SK-N-SH (cell line): Measurements from ENCODE around the gene LEKR1.

Source experiments
- EZH2phosphoT487 ChIP-seq: fragments of 200-600 bp; sonication (generic); IDR thresholded peaks from 2 replicates; pipeline ENCODE4 v1.6.1; 2017; ENCODE audit warnings: low read depth, mixed run types, mild to moderate bottlenecking, antibody characterized with exemption, moderate library complexity, borderline replicate concordance
- GATA2 ChIP-seq: sonication (generic); formaldehyde crosslinking; IDR thresholded peaks from 2 replicates; pipeline ENCODE4 v1.5.0; 2020; ENCODE audit warnings: mild to moderate bottlenecking, missing genetic modification reagents
- POLR2AphosphoS5 ChIP-seq: IDR thresholded peaks from 2 replicates; pipeline ENCODE4 v1.6.1; 2012; ENCODE audit warnings: low read depth, low read length
- RXRA ChIP-seq: IDR thresholded peaks from 2 replicates; pipeline ENCODE4 v1.4.0; 2012; ENCODE audit warnings: low read depth, mild to moderate bottlenecking, borderline replicate concordance
- SMC3 ChIP-seq: IDR thresholded peaks from 2 replicates; pipeline ENCODE4 v1.6.1; 2012; ENCODE audit warnings: low read depth, low read length, improper control_type of control experiment
- TCF12 ChIP-seq: IDR thresholded peaks from 2 replicates; pipeline ENCODE4 v1.4.0; 2012
- TF ChIP-seq, protein P1 (sequence below): fragments of 200-600 bp; sonication (generic); IDR thresholded peaks from 2 replicates; pipeline ENCODE4 v1.6.1; 2017; ENCODE audit warnings: antibody characterized with exemption, mild to moderate bottlenecking, moderate library complexity
- TF ChIP-seq, protein P2 (sequence below): IDR thresholded peaks from 2 replicates; pipeline ENCODE4 v1.6.1; 2012; ENCODE audit warnings: mild to moderate bottlenecking, low read depth, low read length, moderate library complexity
- TF ChIP-seq, protein P3 (sequence below): IDR thresholded peaks from 2 replicates; pipeline ENCODE4 v1.4.0; 2012; ENCODE audit warnings: low read depth, borderline replicate concordance
- TF ChIP-seq, protein P4 (sequence below): IDR thresholded peaks from 2 replicates; pipeline ENCODE4; 2012

DNA sequence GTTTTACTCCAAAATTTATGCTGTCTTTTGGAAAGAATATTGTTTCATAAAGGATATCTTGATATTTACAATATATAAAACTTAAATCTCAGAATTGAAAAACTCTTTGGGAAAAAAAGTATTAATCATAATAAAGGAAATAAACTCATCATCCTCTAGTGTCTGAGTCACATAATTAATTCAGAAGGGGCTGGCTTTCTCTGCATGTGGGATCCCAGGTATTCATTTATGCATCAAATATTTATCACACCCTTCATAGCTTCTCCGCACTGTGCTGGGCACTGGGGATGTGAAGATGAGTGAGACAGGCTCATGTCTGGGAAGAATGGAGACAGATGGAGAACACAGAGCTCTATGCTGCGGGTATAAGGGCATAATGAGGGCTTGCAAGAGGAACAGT, 268.1 kb downstream of the LEKR1 start:
- TF ChIP-seq, protein P1, sequence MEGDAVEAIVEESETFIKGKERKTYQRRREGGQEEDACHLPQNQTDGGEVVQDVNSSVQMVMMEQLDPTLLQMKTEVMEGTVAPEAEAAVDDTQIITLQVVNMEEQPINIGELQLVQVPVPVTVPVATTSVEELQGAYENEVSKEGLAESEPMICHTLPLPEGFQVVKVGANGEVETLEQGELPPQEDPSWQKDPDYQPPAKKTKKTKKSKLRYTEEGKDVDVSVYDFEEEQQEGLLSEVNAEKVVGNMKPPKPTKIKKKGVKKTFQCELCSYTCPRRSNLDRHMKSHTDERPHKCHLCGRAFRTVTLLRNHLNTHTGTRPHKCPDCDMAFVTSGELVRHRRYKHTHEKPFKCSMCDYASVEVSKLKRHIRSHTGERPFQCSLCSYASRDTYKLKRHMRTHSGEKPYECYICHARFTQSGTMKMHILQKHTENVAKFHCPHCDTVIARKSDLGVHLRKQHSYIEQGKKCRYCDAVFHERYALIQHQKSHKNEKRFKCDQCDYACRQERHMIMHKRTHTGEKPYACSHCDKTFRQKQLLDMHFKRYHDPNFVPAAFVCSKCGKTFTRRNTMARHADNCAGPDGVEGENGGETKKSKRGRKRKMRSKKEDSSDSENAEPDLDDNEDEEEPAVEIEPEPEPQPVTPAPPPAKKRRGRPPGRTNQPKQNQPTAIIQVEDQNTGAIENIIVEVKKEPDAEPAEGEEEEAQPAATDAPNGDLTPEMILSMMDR, result no peak
- no peak for TF ChIP-seq POLR2AphosphoS5
- no peak for TF ChIP-seq EZH2phosphoT487
- TF ChIP-seq TCF12, result no peak
- TF ChIP-seq, protein P2, sequence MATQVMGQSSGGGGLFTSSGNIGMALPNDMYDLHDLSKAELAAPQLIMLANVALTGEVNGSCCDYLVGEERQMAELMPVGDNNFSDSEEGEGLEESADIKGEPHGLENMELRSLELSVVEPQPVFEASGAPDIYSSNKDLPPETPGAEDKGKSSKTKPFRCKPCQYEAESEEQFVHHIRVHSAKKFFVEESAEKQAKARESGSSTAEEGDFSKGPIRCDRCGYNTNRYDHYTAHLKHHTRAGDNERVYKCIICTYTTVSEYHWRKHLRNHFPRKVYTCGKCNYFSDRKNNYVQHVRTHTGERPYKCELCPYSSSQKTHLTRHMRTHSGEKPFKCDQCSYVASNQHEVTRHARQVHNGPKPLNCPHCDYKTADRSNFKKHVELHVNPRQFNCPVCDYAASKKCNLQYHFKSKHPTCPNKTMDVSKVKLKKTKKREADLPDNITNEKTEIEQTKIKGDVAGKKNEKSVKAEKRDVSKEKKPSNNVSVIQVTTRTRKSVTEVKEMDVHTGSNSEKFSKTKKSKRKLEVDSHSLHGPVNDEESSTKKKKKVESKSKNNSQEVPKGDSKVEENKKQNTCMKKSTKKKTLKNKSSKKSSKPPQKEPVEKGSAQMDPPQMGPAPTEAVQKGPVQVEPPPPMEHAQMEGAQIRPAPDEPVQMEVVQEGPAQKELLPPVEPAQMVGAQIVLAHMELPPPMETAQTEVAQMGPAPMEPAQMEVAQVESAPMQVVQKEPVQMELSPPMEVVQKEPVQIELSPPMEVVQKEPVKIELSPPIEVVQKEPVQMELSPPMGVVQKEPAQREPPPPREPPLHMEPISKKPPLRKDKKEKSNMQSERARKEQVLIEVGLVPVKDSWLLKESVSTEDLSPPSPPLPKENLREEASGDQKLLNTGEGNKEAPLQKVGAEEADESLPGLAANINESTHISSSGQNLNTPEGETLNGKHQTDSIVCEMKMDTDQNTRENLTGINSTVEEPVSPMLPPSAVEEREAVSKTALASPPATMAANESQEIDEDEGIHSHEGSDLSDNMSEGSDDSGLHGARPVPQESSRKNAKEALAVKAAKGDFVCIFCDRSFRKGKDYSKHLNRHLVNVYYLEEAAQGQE, result no peak
- no peak for TF ChIP-seq SMC3
- no peak for TF ChIP-seq GATA2 (CRISPR knock-in tag)
- TF ChIP-seq RXRA, result no peak
- TF ChIP-seq, protein P3, sequence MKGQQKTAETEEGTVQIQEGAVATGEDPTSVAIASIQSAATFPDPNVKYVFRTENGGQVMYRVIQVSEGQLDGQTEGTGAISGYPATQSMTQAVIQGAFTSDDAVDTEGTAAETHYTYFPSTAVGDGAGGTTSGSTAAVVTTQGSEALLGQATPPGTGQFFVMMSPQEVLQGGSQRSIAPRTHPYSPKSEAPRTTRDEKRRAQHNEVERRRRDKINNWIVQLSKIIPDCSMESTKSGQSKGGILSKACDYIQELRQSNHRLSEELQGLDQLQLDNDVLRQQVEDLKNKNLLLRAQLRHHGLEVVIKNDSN, result no peak
- TF ChIP-seq, protein P4, sequence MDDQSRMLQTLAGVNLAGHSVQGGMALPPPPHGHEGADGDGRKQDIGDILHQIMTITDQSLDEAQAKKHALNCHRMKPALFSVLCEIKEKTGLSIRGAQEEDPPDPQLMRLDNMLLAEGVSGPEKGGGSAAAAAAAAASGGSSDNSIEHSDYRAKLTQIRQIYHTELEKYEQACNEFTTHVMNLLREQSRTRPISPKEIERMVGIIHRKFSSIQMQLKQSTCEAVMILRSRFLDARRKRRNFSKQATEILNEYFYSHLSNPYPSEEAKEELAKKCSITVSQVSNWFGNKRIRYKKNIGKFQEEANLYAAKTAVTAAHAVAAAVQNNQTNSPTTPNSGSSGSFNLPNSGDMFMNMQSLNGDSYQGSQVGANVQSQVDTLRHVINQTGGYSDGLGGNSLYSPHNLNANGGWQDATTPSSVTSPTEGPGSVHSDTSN, result no peak
